Posterior cingulate gyrus (tissue), 11 donors: ENCODE data around the gene DDIAS.
"Not testable (repeated sequence)": the region's sequence is repeated elsewhere in the genome, so short reads cannot be mapped to it uniquely, and the experiment has no call there.

Experiments
- DNase-seq, 10 donors: peaks; one replicate each; pipeline versions ENCODE4 v3.0.0 to v3.0.0-alpha.2; 2020 to 2021; ENCODE audit warnings: mixed read lengths in 3 of 10
- intact Hi-C: fragments of 100-400 bp; cut with DNase I; formaldehyde crosslinking; loops from one replicate; pipeline ENCODE4 v1.15.1; 2023

Gene DDIAS, protein sequence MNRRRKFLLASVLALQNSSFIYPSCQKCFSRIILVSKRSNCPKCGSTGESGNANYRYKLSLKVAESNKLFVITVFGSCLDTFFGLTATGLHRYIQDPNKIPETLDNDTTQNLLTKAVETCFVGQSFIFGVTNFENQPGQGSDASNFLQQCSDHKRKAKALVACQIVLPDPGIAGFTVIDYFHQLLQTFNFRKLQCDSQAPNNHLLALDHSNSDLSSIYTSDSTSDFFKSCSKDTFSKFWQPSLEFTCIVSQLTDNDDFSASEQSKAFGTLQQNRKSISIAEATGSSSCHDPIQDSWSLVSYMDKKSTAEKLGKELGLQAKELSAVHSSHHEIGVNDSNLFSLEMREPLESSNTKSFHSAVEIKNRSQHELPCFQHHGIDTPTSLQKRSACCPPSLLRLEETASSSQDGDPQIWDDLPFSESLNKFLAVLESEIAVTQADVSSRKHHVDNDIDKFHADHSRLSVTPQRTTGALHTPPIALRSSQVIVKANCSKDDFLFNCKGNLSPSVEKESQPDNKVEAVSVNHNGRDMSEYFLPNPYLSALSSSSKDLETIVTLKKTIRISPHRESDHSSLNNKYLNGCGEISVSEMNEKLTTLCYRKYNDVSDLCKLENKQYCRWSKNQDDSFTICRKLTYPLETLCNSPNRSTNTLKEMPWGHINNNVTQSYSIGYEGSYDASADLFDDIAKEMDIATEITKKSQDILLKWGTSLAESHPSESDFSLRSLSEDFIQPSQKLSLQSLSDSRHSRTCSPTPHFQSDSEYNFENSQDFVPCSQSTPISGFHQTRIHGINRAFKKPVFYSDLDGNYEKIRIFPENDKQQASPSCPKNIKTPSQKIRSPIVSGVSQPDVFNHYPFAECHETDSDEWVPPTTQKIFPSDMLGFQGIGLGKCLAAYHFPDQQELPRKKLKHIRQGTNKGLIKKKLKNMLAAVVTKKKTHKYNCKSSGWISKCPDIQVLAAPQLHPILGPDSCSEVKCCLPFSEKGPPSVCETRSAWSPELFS

DNA sequence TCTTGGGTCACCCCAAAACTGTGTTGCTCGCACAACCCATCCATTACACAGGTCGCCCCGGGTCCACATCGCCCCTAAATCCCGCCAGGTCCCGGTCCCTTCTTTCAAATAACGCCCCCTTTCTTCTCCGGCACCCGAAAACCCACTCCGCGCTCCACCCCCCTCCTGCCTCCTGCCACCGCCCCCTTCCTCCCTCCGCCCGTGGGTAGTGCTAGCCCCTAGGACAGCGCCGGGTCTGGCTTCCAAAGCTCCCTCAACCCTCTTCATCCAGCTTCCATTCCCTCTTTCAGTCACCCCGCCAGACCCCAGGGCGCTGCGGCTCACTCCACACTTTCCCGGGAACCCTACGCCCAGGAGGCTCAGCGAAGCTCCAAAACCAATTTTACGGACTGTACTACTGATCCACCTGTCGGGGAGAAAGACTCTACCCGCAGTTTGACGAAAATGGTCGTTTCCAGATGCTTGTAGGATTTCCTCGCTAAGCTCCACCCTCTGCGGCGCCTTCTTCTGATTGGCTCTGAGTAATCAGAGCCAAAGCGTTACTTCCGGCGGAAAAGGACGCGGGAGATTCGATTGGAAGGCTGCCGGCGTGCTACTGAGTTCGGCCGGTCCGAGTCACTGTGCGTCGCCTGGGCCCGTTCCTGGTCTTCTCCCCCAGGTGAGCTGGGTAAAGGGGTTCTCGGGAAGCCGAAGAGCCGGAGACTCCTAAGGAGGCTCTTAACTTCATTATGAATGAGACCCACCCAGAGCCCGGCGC, at the start of gene DDIAS:
DDIAS (plus strand) TSS at position 572 of the 757 bp plus-strand sequence. CDS start 13,003 bp downstream, outside the sequence.
- DNase-seq = peak; percentile 82 to 98 (median 92)
- intact Hi-C loops = loop anchor here (2.0 to 10.0 kb wide), 4 partner anchors 183 to 383 kb away; partner anchors contain the start of genes ANKRD42, CCDC90B and PCF11

DNA sequence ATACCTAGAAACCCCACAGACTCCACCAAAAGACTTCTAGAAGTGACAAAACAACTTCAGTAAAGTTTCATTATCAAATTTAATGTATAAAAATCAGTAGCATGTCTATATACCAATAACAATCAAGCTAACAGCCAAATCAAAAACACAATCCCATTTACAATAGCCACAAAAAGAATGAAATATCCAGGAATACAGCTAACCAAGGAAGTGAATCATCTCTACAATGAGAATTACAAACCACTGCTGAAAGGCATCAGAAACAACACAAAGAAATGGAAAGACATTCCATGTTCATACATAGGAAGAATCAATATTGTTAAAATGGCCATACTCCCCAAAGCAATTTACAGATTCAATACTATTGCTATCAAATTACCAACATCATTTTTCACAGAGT, 47.3 kb upstream of the DDIAS start:
- DNase-seq = no peak
- intact Hi-C loops = no loop called here

DNA sequence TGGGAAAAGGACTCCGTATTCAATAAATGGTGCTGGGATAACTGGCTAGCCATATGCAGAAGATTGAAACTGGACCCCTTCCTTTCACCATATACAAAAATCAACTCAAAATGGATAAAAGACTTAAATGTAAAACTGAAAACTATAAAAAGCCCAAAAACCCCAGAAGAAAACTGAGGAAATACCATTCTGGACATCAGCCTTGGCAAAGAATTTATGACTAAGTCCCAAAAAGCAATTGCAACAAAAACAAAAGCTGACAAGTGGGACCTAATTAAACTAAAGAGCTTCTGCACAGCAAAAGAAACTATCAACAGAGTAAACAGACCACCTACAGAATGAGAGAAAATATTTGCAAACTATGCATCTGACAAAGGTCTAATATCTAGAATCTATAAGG, 46.6 kb upstream of the DDIAS start:
- DNase-seq, intact Hi-C loops: not testable (repeated sequence)

DNA sequence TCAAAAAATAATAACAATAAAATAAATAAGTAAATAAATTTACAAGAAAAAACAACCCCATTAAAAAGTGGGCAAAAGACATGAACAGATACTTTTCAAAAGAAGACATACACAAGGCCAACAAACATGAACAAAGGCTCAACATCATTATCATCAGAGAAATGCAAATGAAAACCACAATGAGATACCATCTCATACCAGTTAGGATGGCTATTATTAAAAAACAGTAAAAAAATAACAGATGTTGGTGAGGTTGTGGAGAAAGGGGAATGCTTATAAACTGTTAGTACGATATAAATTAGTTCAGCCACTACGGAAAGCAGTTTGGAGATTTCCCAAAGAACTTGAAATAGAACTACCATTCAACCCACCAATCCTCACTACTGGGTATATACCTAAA, 45.9 kb upstream of the DDIAS start:
- no peak for DNase-seq
- intact Hi-C loops = no loop called here

DNA sequence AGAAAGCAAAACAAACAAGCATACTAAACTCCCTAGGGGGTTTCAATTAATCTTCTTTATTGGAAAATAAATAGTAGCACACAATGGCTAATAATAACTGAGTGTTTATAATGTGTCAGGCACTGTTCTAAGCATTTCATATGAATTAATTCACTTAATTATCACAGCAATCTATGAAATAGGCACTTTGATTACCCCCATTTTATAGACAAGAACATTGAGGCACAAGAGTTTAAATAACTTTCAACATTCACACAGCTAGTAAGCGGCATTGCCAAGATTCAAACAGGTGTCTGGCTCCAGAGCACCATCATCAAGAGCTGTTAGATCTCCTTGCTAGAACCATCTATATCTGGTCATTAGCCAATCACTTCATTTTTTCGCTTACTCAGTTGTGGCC, 44.4 kb upstream of the DDIAS start:
- intact Hi-C loops = no loop called here
- no peak for DNase-seq

DNA sequence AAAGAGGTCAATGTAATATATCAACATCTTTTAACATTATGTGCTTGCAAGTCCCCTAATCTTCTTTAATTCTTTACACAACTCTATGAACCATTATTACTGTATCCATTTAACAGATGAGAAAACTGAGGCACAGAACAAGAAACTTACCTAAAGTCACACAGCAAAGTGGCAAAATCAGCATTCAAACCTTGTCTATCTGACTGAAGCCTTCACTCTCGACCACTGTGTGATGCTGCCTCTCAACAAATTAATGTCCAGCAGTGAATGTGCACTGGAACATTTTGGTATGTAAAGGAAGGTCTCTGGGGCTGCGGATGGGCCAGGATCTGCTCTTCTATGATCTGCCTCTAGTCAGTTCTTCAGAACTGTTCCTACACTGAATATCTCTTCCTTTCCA, 43.4 kb upstream of the DDIAS start:
- DNase-seq = no peak
- intact Hi-C loops = no loop called here

DNA sequence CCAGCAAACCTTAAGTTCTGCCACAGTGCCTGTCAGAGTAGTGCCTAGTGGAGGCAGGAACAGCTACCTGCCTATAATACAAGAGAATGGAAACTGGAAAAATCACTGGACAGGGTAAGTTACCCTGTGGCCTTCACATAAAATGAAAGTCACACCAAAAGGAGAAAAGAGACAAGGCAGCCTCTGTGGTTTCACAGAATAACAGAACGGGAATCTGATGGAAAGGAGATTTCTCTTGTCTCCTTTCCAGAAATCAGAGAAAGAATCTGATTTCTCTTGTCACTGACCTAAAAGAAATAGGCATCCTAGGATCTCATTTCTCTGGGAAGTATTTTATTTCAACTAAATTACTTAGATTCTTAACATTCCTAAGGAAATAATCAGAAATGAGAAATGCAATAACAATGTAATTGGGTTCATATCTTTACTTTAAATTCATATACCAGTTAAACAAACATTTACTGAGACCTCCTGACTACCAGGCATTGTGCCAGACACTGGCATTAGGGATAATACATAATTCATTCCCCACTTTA, 42.9 kb upstream of the DDIAS start:
- intact Hi-C loops = no loop called here
- DNase-seq = no peak

DNA sequence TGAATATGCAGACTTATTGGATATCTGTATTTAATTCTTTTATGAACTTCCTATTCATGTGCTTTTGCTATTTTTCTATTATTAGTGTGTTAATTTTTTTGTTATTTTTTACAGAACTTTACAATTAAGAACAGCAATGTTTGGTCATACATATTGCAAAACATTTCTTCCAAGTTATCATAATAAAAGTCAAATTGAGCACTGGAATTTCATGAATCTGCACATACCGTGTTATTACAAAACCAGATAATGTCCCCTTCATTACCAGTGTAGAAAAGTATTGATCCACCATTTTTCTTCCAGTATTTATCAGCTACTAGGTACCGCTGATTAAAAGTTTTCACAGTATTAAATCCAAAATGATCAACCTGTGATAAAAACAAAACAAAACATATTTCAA, 41.8 kb upstream of the DDIAS start:
- DNase-seq = no peak
- intact Hi-C loops = loop anchor here (5.0 kb wide), 1 partner anchor 127 kb away; the partner anchor contains the start of gene FAM181B

DNA sequence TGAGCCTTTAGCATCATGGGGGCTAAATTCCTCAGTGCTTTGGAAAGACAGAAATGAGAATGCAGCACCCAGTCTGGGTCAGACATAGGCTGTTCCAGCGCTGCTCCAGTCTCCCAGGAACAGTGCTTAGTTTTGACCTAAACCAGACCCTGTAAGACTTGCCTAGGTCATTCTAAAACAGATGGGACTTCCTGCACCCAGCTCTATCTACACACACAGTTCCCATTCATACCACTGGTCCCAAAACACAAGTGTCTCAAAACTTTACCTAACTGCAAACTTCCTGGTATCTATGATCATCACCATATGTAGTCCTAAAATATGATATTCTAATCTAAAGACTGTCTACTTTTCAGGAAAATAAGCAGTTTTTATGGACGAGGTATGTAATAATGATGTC, 39.2 kb upstream of the DDIAS start:
- intact Hi-C loops = loop anchor here (5.0 kb wide), 1 partner anchor 130 kb away; the partner anchor contains the start of gene FAM181B
- DNase-seq = no peak

DNA sequence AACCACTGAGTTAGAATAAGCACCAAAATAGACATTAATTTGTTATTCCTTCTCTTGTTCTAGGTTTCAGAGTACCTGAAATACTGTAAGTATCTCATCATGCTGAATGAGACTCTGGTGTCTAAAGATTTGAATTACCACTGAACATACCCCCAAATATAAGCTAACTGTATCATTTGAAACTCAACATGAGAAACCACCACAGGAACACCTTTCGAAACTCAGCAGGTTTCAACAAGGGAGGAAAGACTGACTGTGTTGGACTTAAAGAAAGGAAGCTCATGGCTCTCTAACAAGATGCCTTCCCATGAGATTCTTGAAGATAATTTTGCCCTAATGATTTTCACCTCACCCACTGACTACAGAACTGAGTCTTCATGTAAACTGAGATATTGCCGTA, 38.3 kb upstream of the DDIAS start:
- intact Hi-C loops = loop anchor here (5.0 kb wide), 1 partner anchor 131 kb away; the partner anchor contains the start of gene FAM181B
- DNase-seq = no peak

DNA sequence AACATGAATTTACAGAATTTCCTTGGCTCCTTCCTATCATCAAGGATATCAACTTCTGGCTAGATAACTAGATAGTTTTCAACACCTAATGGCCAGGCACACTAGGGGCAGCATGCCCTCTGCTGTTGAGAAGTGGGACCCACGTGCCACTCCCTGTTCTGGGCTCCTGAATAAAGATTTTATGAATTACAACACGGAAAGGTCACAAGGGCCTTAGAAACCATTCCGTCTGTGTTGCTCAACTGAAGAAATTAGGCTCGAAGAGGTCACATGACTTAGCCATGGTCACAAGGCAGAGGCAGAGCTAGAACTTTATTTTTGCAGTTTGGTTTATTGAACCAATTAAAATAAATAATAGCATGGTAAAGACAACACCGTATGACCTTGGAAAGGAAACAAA, 37.3 kb upstream of the DDIAS start:
- intact Hi-C loops = loop anchor here (1.0 to 5.0 kb wide), 2 partner anchors 132 to 146 kb away; partner anchors contain the start of gene FAM181B
- peak; percentile 38 to 95 (median 72) for DNase-seq

DNA sequence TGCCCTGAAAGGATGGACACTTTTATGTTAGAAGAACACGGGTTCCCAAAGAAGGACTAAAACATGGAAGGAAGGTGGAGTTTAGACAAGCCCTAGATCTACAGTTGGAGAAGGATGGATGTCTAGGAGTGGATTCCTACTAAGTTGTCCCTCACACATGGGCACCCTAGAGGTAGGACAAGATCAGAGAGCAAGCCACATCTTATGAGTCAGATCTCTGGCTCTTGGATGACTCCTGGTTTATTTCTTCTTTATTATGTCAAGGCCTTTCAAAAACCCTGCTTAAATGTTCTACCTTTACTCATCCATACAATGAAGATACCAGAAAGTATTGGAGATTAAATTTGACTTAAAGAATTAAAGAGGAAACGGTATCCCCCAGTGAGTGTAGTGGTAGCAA, 35.7 kb upstream of the DDIAS start:
- intact Hi-C loops = no loop called here
- no peak for DNase-seq

DNA sequence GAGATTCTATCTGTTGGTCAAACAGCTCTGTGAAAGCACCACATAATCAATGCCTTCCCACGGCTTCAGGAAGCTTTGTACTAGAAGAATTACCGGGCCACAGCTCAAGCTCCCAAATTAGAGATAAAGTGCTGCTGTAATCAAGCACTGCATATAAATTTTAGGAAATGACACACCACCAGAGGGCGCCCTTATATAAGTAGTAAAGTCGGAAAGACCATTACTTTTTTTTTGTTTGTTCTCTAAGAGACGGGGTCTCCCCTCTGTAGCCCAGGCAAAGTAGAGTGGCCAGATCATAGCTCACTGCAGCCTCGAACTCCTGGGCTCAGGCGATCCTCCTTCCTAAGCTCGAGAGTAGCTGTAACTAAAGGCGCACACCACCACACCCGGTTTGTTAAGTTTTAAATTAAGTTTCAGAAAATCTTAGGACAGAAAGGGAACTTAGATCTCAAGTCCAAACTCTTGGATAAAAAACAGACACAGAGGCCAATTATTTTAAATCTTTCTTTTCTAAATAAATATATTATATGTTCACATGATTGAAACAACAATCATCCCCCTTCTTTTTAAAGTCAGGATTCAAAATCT, 33.9 kb upstream of the DDIAS start:
- DNase-seq = peak in 6 of 10 donors; percentile 32 to 79 (median 63)
- intact Hi-C loops = no loop called here

DNA sequence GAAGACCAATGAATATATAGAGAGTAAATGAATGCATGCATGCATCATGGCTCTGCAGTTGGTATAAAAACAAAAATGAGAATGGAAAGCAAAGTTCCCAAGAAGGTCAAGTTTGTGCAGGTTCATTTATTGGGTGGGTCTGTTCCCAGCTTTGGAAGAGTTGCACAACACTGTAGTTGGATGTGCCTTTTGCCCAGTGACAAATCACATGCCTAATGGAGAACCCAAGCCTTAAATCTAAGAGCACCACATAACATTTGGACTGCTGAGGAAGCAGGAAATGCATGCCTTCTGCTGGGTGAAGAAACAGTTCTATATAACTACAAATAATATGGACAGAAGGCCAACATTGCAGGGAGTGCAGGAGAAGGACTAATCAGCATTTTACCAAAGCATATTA, 31.9 kb upstream of the DDIAS start:
- intact Hi-C loops = no loop called here
- DNase-seq = no peak

DNA sequence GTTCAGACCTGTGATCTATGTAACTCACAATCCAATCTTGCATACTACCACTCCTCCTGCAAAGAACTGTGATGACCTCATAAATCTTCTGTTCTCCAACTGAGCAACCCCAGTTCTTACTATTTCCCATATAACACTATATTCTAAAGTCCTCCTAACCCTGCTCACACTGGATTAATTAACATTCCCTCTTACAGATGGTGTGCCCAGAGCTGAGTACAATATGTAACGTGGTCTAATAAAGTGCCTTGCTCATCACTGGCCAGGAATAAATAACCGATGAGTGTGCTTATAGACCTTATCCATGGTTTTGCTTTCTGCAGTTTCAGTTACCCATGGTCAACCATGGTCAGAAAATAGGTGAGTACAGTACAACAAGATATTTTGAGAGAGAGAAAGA, 29.9 kb upstream of the DDIAS start:
- DNase-seq = no peak
- intact Hi-C loops = no loop called here

DNA sequence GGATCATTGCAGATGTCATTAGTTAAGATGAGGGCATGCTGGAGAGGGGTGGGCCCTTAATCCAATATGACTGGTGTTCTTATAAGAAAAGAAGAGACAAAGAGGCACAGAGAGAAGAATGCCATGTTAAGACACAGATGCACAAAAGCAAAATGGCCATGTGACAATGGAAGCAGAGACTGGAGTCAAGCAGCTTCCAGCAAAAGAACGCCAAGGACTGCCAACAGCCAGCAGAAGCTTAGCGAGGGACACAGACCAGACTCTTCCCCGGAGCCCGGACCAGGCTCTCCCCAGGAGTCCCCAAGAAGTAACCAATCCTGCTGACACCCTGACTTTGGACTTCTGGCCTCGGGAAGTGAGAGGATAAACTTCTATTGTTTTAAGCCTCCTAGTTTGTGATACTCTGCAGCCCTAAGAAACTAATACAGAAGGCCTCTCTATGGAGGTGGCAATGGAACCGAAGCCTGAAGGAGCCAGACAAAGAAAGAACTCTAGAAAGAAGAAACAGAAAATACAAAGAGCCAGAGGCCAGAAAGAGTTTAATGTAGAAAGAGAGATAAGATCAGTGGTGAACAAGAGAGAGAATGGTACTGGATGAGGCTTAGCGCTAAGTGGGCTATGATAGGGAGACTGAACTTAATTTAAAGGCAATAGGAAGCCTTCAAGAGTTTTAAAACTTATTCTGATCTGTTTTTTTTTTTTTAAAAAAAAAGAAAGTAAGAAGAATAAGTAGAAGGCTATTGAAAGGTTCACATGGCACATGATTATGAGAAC, 29.0 kb upstream of the DDIAS start:
- DNase-seq = no peak
- intact Hi-C loops = no loop called here

DNA sequence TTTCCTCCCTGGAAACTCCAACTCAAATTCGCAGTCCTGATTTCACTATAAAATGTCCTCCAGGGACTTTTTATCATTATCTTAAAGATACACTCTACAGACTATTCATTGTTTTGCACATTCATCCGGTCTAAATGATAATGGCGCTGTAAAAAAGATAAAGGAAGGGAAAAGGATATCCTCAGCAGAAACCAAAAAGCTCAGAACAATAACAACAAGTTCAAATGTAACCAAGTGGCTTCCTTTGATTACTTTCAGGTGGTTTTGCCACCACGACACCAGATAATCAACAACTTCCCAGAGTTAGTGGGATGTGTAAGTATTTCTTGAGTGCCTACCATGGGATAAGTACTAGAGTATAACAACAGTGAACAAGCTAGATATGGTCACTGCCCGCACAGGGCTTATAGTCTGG, 27.6 kb upstream of the DDIAS start:
- DNase-seq = no peak
- intact Hi-C loops = no loop called here

DNA sequence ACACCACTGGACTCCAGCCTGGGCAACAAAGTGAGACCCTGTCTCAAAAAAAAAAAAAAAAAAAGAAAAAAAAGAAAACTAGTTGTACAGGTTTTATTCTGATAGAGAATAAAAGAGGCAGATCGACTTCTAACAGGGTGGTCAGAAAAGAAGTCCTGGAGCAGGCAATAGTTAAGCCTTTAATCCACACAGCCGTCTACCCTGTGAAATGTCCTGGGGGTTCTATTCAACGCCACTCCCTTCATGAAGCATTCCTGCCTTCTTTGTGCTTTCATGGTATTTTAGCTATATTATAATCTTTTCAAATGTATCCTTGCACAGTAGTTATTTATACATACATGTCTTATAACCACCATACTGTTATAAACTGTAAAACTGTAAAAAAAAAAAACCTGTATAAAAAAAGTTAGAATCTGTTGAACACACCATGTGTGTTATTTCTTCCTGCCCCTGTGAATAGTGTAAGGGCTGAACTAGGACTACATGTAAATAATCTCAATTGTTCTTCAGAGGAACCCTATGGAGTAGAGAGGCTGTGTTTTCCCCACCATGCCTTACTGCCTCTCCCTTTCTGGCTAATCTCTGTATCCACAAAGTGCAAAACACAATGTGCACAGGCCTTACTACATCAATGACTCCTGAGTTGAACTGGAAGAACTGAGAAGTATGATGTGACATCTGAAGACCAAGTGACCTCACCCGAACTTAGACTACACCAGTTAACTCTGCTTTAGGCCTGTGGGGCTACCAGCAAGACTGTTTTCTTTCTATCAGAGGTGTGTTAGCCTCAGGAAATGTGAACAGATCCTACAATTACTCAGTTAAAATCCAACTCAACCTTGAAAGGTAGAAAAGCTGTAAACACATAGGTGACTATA, 26.7 kb upstream of the DDIAS start:
- DNase-seq = no peak
- intact Hi-C loops = no loop called here
